Measurements from ENCODE around the gene PEX11A. TPM values are rescaled to one million over a fixed set of nuclear protein-coding genes. Genes with fewer than 3 reads are reported as not detected.

PEX11A gene
- total RNA-seq, 1 experiment from 2014 or later, result 6.2 TPM

- ChIA-PET POLR2A (no interaction called here), CTCF (no interaction called here)
- DNase-seq (ENCODE audit: low read depth, low spot score) (no peak), ATAC-seq (no peak)
- TF ChIP-seq CTCF (IDR thresholded peaks at IDR 0.05) (no peak), TCF7L2 (IDR thresholded peaks at IDR 0.05; ENCODE audit: low read depth, low read length) (no peak), POLR2AphosphoS5 (IDR thresholded peaks at IDR 0.05; ENCODE audit: low read depth, low read length) (no peak), REST (IDR thresholded peaks at IDR 0.05; ENCODE audit: insufficient read depth in 1 of 2, low read depth in 2 of 2, low read length in 1 of 2) (no peak), SIN3A (IDR thresholded peaks at IDR 0.05; ENCODE audit: borderline replicate concordance, insufficient read depth, low read depth, low read length) (no peak)
- no peaks in the 10 kb centered on the region for H3K27me3 ChIP-seq (ENCODE audit: control insufficient read depth, insufficient read depth, low read length)
- intact Hi-C loops (cut with micrococcal nuclease; ENCODE audit: unreplicated experiment) (no loop called here), in situ Hi-C loops (cut with HindIII; ENCODE audit: low pct_unique_long_range_greater_than_20kb, low sequenced_read_pairs) (no loop called here)
- BruUV-seq (replicated peaks), result no TSS peak
- H3K9me3 ChIP-seq (ENCODE audit: control insufficient read depth, insufficient read depth, low read depth, low read length), result 0 out of 2 replicates have a peak, but pooled peaks cover 3% of the 10 kb centered on the region
- H3K4me3 ChIP-seq (ENCODE audit: low read depth in 2 of 2, low read length in 2 of 2), result no peak overlapping the region
- H3K36me3 ChIP-seq (ENCODE audit: control insufficient read depth, insufficient read depth, low read length), result no peaks in the 10 kb centered on the region
- no peak overlapping the region for H3K27ac ChIP-seq (ENCODE audit: low read length)
- no peaks in the 10 kb centered on the region for H3K4me1 ChIP-seq (ENCODE audit: control insufficient read depth, insufficient read depth, low read length)
These were observed 34.5 kb upstream of the PEX11A start for GRCh38 chr15:89725064-89725463.

GRCh38 chr15:89724621-89725020 is 34.1 kb upstream of the PEX11A start:
- Histone ChIP-seq H3K4me1 (ENCODE audit: control insufficient read depth, insufficient read depth, low read length) (no peaks in the 10 kb centered on the region), H3K27me3 (ENCODE audit: control insufficient read depth, insufficient read depth, low read length) (no peaks in the 10 kb centered on the region), H3K36me3 (ENCODE audit: control insufficient read depth, insufficient read depth, low read length) (no peaks in the 10 kb centered on the region), H3K9me3 (ENCODE audit: control insufficient read depth, insufficient read depth, low read depth, low read length) (0 out of 2 replicates have a peak, but pooled peaks cover 3% of the 10 kb centered on the region), H3K27ac (ENCODE audit: low read length) (no peak overlapping the region), H3K4me3 (ENCODE audit: low read depth in 2 of 2, low read length in 2 of 2) (no peak overlapping the region)
- ChIA-PET POLR2A (no interaction called here), CTCF (no interaction called here)
- DNase-seq (ENCODE audit: low read depth, low spot score) (no peak), ATAC-seq (no peak)
- TF ChIP-seq REST (IDR thresholded peaks at IDR 0.05; ENCODE audit: insufficient read depth in 1 of 2, low read depth in 2 of 2, low read length in 1 of 2), result no peak
- no peak for TF ChIP-seq POLR2AphosphoS5 (IDR thresholded peaks at IDR 0.05; ENCODE audit: low read depth, low read length)
- no TSS peak for BruUV-seq (replicated peaks)
- in situ Hi-C loops (cut with HindIII; ENCODE audit: low pct_unique_long_range_greater_than_20kb, low sequenced_read_pairs), result no loop called here
- intact Hi-C loops (cut with micrococcal nuclease; ENCODE audit: unreplicated experiment), result no loop called here

All from Panc1 (cell line).